ENCODE measurements around the gene ATF7IP. TPM values are rescaled to one million over a fixed set of nuclear protein-coding genes. Genes with fewer than 3 reads are reported as not detected.
"Not testable (repeated sequence)": the region's sequence is repeated elsewhere in the genome, so short reads cannot be mapped to it uniquely, and the experiment has no call there.

The ATF7IP gene
- total and polyA plus RNA-seq, 9 donors, result 19.9 to 38.1 (median 29.5) TPM

DNA sequence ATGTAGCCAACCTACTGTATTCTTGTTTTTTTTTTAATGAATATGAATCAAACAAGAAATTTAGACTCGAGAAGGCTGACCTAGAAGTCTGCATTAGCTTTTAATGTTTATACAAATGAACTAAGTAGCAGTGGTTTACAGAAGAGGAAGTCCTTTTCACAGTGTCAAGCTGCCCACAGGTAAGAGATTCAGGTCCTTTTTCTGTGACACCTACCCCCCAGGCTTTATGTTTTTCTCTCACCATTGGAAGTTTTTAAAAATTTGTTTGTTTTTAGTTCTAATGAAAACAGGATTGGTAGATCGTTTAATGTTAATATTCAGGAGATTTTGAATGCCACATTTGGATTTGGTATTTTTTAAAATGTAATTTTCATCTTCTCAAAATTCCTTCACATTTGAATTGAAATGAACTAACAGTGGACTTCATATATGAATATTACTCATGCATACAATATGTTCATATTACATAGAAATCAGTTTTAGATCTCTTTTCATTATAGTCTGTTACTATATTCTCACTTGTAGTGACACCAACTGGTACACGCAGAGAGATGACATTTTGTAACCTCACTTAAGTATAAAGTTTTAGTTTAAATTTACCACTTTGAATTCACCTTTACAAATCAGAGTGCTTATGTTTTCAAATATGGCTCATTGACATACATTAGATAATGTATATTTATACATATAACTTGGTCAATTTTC is 29.7 kb downstream of the ATF7IP start:
- Histone ChIP-seq H3K4me3 (ENCODE audit: low read length) (no peak overlapping the region), H3K27ac (ENCODE audit: low read length) (peak overlapping the region; percentile 9), H3K36me3 (ENCODE audit: control insufficient read depth, insufficient read depth, low read length) (no peaks in the 10 kb centered on the region), H3K4me1 (ENCODE audit: control insufficient read depth, insufficient read depth, low read length) (no peaks in the 10 kb centered on the region), H3K27me3 (ENCODE audit: control insufficient read depth, insufficient read depth, low read length) (no peaks in the 10 kb centered on the region), H3K9me3 (replicated peaks; ENCODE audit: control insufficient read depth, low read depth, low read length) (peaks cover 8% of the 10 kb centered on the region)
- DNase-seq, result no peak
- WGBS (ENCODE audit: insufficient coverage), result no CpG with 5 or more reads among the region's 3 CpGs

DNA sequence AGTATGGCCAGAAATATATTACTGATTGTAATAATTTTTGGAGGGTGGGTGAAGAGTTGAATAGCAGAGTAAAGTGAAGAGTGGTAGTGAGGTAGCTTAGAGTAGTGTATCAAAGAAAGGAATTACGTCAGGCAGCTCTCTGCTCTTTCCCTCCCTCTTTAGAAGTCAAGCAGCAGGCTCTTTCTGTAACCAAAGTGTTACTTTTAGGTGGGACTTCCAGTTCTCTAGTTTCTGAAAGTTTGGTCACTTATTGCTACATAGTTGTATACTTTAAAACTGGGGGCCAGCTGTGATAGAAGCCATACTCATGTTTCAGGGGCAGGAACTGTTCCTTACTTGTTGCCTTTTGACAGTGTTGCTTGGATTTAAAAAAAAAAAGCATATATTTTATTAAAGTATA is 30.6 kb downstream of the ATF7IP start:
- Histone ChIP-seq H3K27ac (ENCODE audit: low read length) (no peak overlapping the region), H3K36me3 (ENCODE audit: control insufficient read depth, insufficient read depth, low read length) (no peaks in the 10 kb centered on the region), H3K9me3 (replicated peaks; ENCODE audit: control insufficient read depth, low read depth, low read length) (peaks cover 12% of the 10 kb centered on the region), H3K27me3 (ENCODE audit: control insufficient read depth, insufficient read depth, low read length) (no peaks in the 10 kb centered on the region), H3K4me1 (ENCODE audit: control insufficient read depth, insufficient read depth, low read length) (no peaks in the 10 kb centered on the region), H3K4me3 (ENCODE audit: low read length) (no peak overlapping the region)
- no CpG with 5 or more reads among the region's 1 CpG for WGBS (ENCODE audit: insufficient coverage)
- DNase-seq, result no peak

DNA sequence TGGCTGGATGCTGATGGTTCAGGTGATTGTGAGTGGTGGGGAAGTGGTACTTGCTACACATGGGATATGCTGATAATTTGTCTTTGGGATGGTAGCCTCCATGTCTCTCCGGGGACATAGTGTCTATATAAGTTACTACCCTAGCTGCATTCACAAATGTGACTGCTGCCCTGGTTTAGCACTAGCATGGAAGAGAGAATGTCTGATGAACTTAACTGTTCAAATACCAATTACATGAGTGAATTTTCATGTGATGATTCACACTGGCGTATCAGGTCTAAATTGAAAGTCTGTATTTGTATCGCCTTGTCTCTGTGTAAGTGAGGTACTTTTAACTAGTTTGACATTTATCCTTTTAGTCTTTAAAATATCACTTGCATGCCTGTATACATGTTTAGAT is 34.4 kb downstream of the ATF7IP start:
- Histone ChIP-seq H3K4me1 (ENCODE audit: control insufficient read depth, insufficient read depth, low read length) (no peaks in the 10 kb centered on the region), H3K27me3 (ENCODE audit: control insufficient read depth, insufficient read depth, low read length) (no peaks in the 10 kb centered on the region), H3K4me3 (ENCODE audit: low read length) (no peak overlapping the region), H3K36me3 (ENCODE audit: control insufficient read depth, insufficient read depth, low read length) (peaks cover 2% of the 10 kb centered on the region), H3K27ac (ENCODE audit: low read length) (no peak overlapping the region), H3K9me3 (replicated peaks; ENCODE audit: control insufficient read depth, low read depth, low read length) (peaks cover 15% of the 10 kb centered on the region)
- DNase-seq, result no peak
- no CpG with 5 or more reads among the region's 3 CpGs for WGBS (ENCODE audit: insufficient coverage)

DNA sequence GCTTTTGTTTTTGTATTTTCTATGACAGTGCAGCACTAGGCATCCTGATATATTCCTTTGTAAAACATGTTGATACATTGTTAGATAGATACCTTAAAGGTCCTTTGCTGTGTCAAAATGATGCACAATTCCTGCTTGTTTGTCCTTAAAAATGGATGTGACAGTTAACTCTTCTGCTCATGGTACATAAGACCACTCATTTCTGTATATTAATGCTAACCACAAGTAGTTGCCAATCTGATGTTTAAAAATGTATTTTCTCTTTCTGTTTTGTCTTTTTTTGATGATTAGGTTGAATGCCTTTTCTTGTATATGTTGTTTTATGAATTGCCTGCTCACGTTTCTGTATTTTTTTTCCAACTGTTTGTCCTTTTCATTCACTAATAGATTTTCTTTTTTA is 35.1 kb downstream of the ATF7IP start:
- H3K27me3 ChIP-seq (ENCODE audit: control insufficient read depth, insufficient read depth, low read length), result no peaks in the 10 kb centered on the region
- peaks cover 15% of the 10 kb centered on the region for H3K9me3 ChIP-seq (replicated peaks; ENCODE audit: control insufficient read depth, low read depth, low read length)
- no peak overlapping the region for H3K27ac ChIP-seq (ENCODE audit: low read length)
- H3K4me1 ChIP-seq (ENCODE audit: control insufficient read depth, insufficient read depth, low read length), result no peaks in the 10 kb centered on the region
- no CpG with 5 or more reads among the region's 1 CpG for WGBS (ENCODE audit: insufficient coverage)
- no peak overlapping the region for H3K4me3 ChIP-seq (ENCODE audit: low read length)
- H3K36me3 ChIP-seq (ENCODE audit: control insufficient read depth, insufficient read depth, low read length), result peaks cover 2% of the 10 kb centered on the region
- DNase-seq, result no peak

DNA sequence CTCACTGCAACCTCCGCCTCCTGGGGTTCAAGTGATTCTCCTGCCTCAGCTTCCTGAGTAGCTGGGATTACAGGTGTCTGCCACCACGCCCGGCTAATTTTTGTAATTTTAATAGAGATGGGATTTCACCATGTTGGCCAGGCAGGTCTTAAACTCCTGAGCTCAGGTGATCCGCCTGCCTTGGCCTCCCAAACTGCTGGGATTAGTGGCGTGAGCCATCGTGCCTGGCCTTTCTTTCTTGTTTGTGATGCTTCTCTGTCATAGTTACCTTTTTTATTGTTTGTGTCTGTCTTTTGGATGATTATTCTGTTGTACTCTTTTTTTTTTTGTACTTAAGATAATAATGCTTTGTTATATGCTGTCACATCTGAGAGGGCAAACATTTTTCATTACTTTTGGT is 35.8 kb downstream of the ATF7IP start:
- not testable (repeated sequence) for H3K27ac ChIP-seq (ENCODE audit: low read length); H3K36me3 ChIP-seq (ENCODE audit: control insufficient read depth, insufficient read depth, low read length); DNase-seq; H3K4me3 ChIP-seq (ENCODE audit: low read length); H3K27me3 ChIP-seq (ENCODE audit: control insufficient read depth, insufficient read depth, low read length); H3K4me1 ChIP-seq (ENCODE audit: control insufficient read depth, insufficient read depth, low read length)
- 83% methylated on average over 2 of the region's 6 CpGs for WGBS (ENCODE audit: insufficient coverage)
- peaks cover 15% of the 10 kb centered on the region for H3K9me3 ChIP-seq (replicated peaks; ENCODE audit: control insufficient read depth, low read depth, low read length)

DNA sequence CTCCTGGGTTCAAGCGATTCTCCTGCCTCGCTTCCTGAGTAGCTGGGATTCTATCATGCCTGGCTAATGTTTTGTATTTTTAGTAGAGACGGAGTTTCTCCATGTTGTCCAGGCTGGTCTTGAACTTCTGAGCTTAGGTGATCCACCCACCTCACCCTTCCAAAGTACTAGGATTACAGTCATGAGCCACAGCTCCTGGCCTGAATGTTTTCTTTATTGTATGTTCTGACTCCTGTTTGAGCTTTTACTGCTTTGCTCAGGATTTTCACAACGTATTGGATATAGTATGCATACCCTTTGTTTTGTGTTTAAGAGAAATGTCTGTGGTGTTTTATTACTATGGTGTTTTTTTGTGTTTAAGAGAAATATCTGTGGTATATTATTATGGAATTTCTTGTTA is 37.2 kb downstream of the ATF7IP start:
- Histone ChIP-seq H3K4me3 (ENCODE audit: low read length) (no peak overlapping the region), H3K36me3 (ENCODE audit: control insufficient read depth, insufficient read depth, low read length) (peaks cover 2% of the 10 kb centered on the region), H3K27ac (ENCODE audit: low read length) (no peak overlapping the region), H3K4me1 (ENCODE audit: control insufficient read depth, insufficient read depth, low read length) (no peaks in the 10 kb centered on the region), H3K27me3 (ENCODE audit: control insufficient read depth, insufficient read depth, low read length) (no peaks in the 10 kb centered on the region), H3K9me3 (replicated peaks; ENCODE audit: control insufficient read depth, low read depth, low read length) (peaks cover 15% of the 10 kb centered on the region)
- no peak for DNase-seq
- WGBS (ENCODE audit: insufficient coverage), result no CpG with 5 or more reads among the region's 4 CpGs

DNA sequence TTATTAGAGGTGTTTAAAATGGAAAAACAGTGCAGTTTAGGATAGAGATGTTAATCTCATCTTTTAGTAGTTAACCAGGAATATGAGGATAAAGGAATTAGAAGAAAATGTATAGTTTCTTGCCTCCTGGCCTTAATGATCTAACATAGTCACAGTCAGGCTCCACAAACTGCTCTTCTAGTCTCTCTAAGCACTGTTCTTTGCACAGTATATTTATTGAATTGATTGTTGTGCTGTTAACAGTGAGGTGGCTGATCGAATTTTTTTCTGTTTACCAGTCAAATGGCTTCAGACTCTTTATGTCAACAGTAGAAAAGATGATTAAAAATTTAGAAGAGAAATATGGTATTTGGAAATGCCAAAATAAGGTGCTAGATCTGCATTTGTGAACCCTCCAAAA is 37.8 kb downstream of the ATF7IP start:
- Histone ChIP-seq H3K27ac (ENCODE audit: low read length) (peak overlapping the region; percentile 32), H3K27me3 (ENCODE audit: control insufficient read depth, insufficient read depth, low read length) (no peaks in the 10 kb centered on the region), H3K4me1 (ENCODE audit: control insufficient read depth, insufficient read depth, low read length) (no peaks in the 10 kb centered on the region), H3K9me3 (replicated peaks; ENCODE audit: control insufficient read depth, low read depth, low read length) (peaks cover 15% of the 10 kb centered on the region), H3K4me3 (ENCODE audit: low read length) (no peak overlapping the region), H3K36me3 (ENCODE audit: control insufficient read depth, insufficient read depth, low read length) (peaks cover 2% of the 10 kb centered on the region)
- no peak for DNase-seq
- no CpG with 5 or more reads among the region's 1 CpG for WGBS (ENCODE audit: insufficient coverage)

DNA sequence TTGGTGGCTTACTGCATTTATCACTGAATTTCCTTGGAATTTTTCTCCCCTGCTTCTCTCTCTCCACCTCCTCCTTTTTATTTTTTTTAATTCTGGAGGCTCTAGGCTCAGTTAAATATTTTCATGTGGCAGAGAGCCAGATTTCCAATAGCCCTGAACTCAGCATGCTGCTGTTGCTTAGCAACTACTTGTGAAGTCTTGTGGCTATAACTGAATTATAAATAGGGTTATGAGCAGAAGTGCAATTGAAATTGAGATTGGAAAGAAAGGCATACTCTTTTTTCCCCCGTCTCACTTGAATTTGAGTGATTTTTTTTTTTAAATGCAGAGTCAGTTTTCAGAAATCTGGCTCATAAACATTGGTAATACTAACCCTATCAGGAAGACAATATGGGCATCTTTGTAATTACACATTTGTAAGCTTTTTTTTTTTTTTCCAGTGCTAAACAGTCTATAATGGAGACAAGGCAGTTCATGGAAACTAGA is 38.3 kb downstream of the ATF7IP start:
- Histone ChIP-seq H3K27me3 (ENCODE audit: control insufficient read depth, insufficient read depth, low read length) (no peaks in the 10 kb centered on the region), H3K9me3 (replicated peaks; ENCODE audit: control insufficient read depth, low read depth, low read length) (peaks cover 15% of the 10 kb centered on the region), H3K4me1 (ENCODE audit: control insufficient read depth, insufficient read depth, low read length) (no peaks in the 10 kb centered on the region), H3K27ac (ENCODE audit: low read length) (peak overlapping the region; percentile 32), H3K36me3 (ENCODE audit: control insufficient read depth, insufficient read depth, low read length) (peaks cover 2% of the 10 kb centered on the region), H3K4me3 (ENCODE audit: low read length) (no peak overlapping the region)
- WGBS (ENCODE audit: insufficient coverage), result no CpG with 5 or more reads among the region's 1 CpG
- peak; percentile 93 for DNase-seq

DNA sequence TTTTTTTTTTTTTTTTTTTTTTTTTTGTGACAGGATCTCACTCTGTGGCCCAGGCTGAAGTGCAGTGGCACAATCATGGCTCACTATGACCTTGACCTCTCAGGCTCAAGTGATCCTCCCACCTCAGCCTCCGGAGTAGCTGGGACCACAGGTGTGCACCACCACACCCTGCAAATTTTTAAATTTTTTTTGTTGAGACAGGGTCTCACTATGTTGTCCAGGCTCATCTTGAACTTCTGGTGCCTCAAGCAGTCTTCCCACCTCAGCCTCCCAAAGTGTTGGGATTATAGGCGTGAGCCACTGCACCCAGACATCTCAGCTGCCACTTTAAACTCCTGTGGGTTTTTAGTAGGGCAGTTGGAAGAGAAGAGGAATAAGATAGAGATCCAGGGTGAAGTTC is 39.9 kb downstream of the ATF7IP start:
- H3K36me3 ChIP-seq (ENCODE audit: control insufficient read depth, insufficient read depth, low read length); H3K27ac ChIP-seq (ENCODE audit: low read length); H3K9me3 ChIP-seq (replicated peaks; ENCODE audit: control insufficient read depth, low read depth, low read length); DNase-seq; H3K4me3 ChIP-seq (ENCODE audit: low read length); H3K4me1 ChIP-seq (ENCODE audit: control insufficient read depth, insufficient read depth, low read length); H3K27me3 ChIP-seq (ENCODE audit: control insufficient read depth, insufficient read depth, low read length): not testable (repeated sequence)
- WGBS (ENCODE audit: insufficient coverage), result no CpG with 5 or more reads among the region's 2 CpGs

DNA sequence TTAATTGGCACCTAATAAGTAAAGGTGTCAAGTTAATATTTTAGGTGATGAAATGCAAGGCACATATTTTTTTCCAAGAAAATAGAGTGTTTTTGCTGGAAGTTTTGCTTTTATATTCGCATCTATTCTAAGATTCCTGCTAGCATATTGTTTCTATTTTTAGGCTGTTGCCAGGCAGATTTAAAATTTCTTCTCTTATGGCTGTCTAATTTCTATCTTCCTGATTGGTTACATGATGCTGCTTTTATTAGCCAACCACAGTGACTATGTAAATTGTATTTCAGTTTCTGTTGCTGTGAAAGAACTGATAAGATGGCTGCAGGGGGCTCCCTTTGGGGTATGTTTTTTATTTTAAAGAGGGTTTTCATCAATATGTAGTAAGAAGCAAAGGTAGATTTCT is 42.7 kb downstream of the ATF7IP start:
- Histone ChIP-seq H3K4me1 (ENCODE audit: control insufficient read depth, insufficient read depth, low read length) (no peaks in the 10 kb centered on the region), H3K27ac (ENCODE audit: low read length) (no peak overlapping the region)

DNA sequence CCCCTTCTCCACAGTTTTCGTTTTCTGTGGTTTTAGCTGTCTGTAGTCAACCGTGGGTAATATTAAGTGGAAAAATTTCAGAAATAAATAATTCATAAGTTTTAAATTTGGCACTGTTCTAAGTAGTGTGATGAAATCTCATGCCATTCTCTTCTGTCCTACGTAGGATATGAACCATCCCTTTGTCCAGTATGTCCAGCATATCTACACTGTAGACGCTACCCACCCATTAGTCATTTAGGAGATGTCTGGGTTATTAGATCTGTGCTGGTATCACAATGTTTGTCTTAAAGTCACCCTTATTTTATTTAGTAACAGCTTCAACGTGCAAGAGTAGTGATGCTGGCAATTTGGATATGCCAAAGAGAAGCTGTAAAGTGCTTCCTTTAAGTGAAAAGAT is 44.7 kb downstream of the ATF7IP start:
- Histone ChIP-seq H3K36me3 (ENCODE audit: control insufficient read depth, insufficient read depth, low read length) (no peaks in the 10 kb centered on the region), H3K9me3 (replicated peaks; ENCODE audit: control insufficient read depth, low read depth, low read length) (peaks cover 6% of the 10 kb centered on the region), H3K4me3 (ENCODE audit: low read length) (no peak overlapping the region), H3K27me3 (ENCODE audit: control insufficient read depth, insufficient read depth, low read length) (no peaks in the 10 kb centered on the region), H3K27ac (ENCODE audit: low read length) (no peak overlapping the region), H3K4me1 (ENCODE audit: control insufficient read depth, insufficient read depth, low read length) (no peaks in the 10 kb centered on the region)
- DNase-seq, result no peak
- no CpG with 5 or more reads among the region's 5 CpGs for WGBS (ENCODE audit: insufficient coverage)

More for the DNA sequence above, 42.7 kb downstream of the ATF7IP start:
- no peaks in the 10 kb centered on the region for H3K36me3 ChIP-seq (ENCODE audit: control insufficient read depth, insufficient read depth, low read length)
- H3K27me3 ChIP-seq (ENCODE audit: control insufficient read depth, insufficient read depth, low read length), result no peaks in the 10 kb centered on the region
- peaks cover 6% of the 10 kb centered on the region for H3K9me3 ChIP-seq (replicated peaks; ENCODE audit: control insufficient read depth, low read depth, low read length)
- DNase-seq, result peak; percentile 61
- no CpG with 5 or more reads among the region's 1 CpG for WGBS (ENCODE audit: insufficient coverage)
- H3K4me3 ChIP-seq (ENCODE audit: low read length), result no peak overlapping the region

All from muscle of leg (tissue), 11 donors.